Tongue (tissue), 2 donors: ENCODE results near the gene TMEM25. TPM values are rescaled to one million over a fixed set of nuclear protein-coding genes. Genes with fewer than 3 reads are reported as not detected.
"Not testable (repeated sequence)": the region's sequence is repeated elsewhere in the genome, so short reads cannot be mapped to it uniquely, and the experiment has no call there.

Experiments
- DNase-seq: peaks from one replicate; pipeline ENCODE4 v3.0.0-alpha.2; 2015
- total RNA-seq: library from RNA; depleted of rRNA; stranded (reverse); fragments of >200 nt; gene quantifications from one replicate; pipeline ENCODE4 v1.2.3, GENCODE V29; 2014

TMEM25 gene
- total RNA-seq, 1 donor from 2014 or later = 24.9 TPM

GRCh38 chr11:118532852-118533768, 2.1 kb downstream of the TMEM25 start:
- DNase-seq = no peak

GRCh38 chr11:118533769-118534729, 3.1 kb downstream of the TMEM25 start:
- peak; percentile 31 for DNase-seq

- no peak for DNase-seq
Measured at GRCh38 chr11:118535261-118535660, 4.3 kb downstream of the TMEM25 start.

GRCh38 chr11:118536726-118537125, 5.7 kb downstream of the TMEM25 start:
- no peak for DNase-seq

- no peak for DNase-seq
Measured at GRCh38 chr11:118537409-118537980, 6.5 kb downstream of the TMEM25 start.

DNA sequence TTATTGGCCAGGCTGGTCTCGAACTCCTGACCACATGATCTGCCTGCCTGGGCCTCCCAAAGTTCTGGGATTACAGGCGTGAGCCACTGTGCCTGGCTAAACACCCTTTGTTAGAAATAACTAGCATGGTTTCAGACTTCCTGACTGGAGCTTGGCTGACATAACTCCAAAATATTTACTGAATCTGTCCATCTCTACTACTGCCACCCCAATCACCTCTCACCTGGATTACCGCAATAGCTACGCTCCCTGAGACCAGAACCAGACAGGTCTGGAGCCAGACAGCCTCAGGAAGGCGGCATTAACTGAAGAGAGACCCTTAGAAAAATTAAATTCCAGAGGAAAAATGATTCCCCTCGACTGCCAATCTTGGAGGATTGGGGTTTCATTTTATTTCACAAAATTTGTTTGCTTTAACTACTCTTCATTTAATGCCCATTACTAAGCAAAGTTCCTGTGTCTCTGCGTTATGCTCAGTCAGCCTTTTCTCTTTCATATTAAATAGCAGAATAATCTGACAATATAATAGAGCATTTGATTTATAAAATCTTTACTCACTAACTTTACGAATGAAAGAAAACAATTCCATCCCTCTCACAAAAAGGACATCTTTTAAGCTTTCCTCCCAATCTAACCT, 13.1 kb downstream of the TMEM25 start:
- DNase-seq = no peak

DNA sequence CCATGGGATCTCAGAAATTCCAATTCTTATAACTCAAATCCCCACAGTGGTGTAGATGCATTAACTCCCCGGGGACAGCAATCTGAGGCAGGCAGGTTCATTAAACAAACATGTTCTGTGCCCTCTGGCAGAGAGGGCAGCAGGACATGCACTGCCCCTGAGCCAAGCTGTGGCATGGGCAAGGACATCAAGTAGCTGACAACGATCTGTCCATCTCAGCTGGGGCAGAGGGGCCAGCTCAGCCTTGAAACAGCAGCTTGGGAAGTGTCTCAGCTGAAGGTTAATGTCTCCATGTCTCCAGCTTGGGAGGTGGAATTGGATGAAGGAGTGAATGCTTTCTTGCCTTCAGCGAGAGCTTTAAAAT, 13.6 kb downstream of the TMEM25 start:
- DNase-seq = no peak

DNA sequence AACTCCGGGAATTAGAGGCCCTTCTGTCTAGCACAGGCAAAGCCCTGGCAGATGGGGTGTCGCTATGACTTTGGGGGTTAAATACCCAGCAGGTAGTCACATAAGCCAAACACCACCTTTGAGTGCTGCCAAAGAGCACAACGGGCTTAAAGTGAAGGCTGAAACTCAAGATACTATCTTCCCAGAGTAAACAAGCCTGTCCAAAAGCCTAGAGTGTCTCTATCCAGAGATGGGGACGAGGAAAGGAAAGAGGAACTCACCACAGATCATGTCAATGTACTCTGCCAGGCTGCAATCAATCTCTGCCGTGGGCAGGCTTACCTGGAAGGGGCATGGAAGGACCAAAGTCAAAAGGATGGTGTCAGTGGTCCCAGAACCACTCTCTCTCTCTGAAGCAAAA, 14.5 kb downstream of the TMEM25 start:
- no peak for DNase-seq

GRCh38 chr11:118547132-118547531, 16.1 kb downstream of the TMEM25 start:
- DNase-seq = no peak

GRCh38 chr11:118552341-118552740, 21.3 kb downstream of the TMEM25 start:
- DNase-seq = no peak

GRCh38 chr11:118560806-118561205, 29.8 kb downstream of the TMEM25 start:
- no peak for DNase-seq

DNA sequence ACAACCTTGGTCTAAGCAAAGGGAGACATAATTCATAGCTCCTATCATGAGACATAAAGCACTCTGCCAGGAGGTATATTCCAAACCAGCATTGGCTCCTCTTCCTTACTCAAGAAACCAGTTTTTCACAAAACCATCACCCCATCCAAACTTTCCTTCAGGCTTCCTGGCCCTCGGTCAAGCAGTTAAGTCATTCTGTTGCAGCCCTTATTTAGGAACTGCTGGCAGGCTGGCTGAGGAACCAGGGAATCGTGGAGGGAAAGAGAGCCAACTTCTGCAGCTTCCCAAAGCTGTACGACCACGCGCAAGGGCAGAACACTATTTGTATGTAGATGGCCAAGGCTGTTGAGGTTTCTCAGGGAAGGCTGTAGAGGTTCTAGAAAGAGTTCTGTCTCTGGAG, 34.1 kb downstream of the TMEM25 start:
- peak; percentile 45 for DNase-seq

GRCh38 chr11:118569670-118570069, 38.7 kb downstream of the TMEM25 start:
- DNase-seq = no peak

- DNase-seq = no peak
Measured at GRCh38 chr11:118570787-118571186, 39.8 kb downstream of the TMEM25 start.

- peak; percentile 33 for DNase-seq
Measured at GRCh38 chr11:118571701-118572060, 40.7 kb downstream of the TMEM25 start.

DNA sequence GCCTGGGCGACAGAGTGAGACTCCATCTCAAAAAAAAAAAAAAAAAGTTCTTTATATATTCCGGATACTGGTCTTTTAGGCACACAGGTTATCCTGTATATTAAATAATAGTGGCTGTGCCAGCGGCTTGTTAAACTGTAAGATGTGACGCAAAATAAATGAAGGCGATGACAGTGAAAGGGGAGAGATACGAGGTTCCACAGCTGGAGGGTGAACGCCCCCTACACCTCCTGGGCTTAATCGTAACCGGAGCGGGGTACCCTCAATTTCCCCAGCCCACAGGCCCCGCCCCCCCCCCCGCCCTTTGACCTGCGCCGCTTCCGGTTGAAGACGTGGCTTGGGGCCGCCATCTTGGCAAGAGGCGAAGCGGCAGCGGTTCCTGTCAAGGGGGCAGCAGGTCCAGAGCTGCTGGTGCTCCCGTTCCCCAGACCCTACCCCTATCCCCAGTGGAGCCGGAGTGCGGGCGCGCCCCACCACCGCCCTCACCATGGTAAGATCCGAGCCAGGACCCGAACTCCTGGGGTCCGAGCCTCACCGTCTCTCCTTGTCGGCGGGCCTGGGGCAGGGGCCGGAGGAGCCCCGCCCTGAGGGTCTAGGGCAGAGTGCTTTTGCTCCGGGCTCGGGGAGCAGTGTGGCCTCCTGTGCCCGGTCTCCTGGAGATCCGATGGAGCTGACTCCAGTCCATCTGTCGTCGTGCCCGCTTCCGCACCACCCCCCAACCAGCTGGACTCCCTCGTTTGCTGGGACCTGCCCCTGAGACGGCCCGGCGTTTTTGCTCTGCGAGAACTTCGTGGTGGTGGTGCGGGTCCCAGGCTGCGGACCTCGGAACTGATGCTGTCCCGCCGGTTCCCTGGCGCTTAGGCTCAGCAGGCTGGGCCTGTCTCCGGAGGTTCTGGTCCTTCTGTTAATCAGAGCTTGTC, 41.3 kb downstream of the TMEM25 start, which contains the start of gene ARCN1:
TSS of gene ARCN1 (plus strand) at position 349 of the 920 bp plus-strand sequence. CDS start at position 488, 139 bp downstream.
- peak; percentile 93 for DNase-seq

GRCh38 chr11:118572981-118573550, 42.1 kb downstream of the TMEM25 start:
- peak; percentile 57 for DNase-seq

GRCh38 chr11:118574636-118575035, 43.6 kb downstream of the TMEM25 start:
- DNase-seq = no peak

GRCh38 chr11:118577995-118578394, 47.0 kb downstream of the TMEM25 start:
- not testable (repeated sequence) for DNase-seq

DNA sequence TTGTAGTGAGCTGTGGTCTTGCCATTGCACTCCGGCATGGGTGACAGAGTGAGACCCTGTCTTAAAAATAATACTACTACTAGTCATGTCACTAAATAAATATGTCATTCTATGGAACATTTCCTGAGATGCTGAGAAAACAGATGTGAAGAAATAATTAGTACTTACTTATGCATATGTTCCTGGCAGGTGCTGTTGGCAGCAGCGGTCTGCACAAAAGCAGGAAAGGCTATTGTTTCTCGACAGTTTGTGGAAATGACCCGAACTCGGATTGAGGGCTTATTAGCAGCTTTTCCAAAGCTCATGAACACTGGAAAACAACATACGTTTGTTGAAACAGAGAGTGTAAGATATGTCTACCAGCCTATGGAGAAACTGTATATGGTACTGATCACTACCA, 50.1 kb downstream of the TMEM25 start:
- no peak for DNase-seq
